HUES48 (cell line): ENCODE data around the gene ZNF326.
A peak's percentile ranks its signal among the peaks of the same experiment; 100 is the strongest.

ENCODE experiments used
- H3K27ac ChIP-seq: one replicate; pipeline ENCODE4 v1.7.0; 2013; ENCODE audit warnings: low read depth, low read length, inconsistent platforms
- H3K27me3 ChIP-seq: 2 replicates; pipeline ENCODE4 v1.6.1; 2013; ENCODE audit warnings: mild to moderate bottlenecking, low read length; ENCODE audit not compliant: control insufficient read depth, insufficient read depth
- H3K36me3 ChIP-seq: 2 replicates; pipeline ENCODE4 v1.6.1; 2013; ENCODE audit warnings: low read length; ENCODE audit not compliant: control insufficient read depth, insufficient read depth
- H3K4me1 ChIP-seq: 2 replicates; pipeline ENCODE4 v1.6.1; 2013; ENCODE audit warnings: mild to moderate bottlenecking, low read length; ENCODE audit not compliant: control insufficient read depth, insufficient read depth
- H3K4me3 ChIP-seq: 2 replicates; pipeline ENCODE4 v1.5.1; 2013; ENCODE audit warnings: mild to moderate bottlenecking, low read depth, low read length
- H3K9ac ChIP-seq: 2 replicates; pipeline ENCODE4 v1.6.1; 2013; ENCODE audit warnings: mild to moderate bottlenecking, low read depth, low read length, moderate library complexity
- H3K9me3 ChIP-seq: 2 replicates; pipeline ENCODE4 v1.6.1; 2013; ENCODE audit warnings: low read length; ENCODE audit not compliant: control insufficient read depth, insufficient read depth

The ZNF326 gene, protein sequence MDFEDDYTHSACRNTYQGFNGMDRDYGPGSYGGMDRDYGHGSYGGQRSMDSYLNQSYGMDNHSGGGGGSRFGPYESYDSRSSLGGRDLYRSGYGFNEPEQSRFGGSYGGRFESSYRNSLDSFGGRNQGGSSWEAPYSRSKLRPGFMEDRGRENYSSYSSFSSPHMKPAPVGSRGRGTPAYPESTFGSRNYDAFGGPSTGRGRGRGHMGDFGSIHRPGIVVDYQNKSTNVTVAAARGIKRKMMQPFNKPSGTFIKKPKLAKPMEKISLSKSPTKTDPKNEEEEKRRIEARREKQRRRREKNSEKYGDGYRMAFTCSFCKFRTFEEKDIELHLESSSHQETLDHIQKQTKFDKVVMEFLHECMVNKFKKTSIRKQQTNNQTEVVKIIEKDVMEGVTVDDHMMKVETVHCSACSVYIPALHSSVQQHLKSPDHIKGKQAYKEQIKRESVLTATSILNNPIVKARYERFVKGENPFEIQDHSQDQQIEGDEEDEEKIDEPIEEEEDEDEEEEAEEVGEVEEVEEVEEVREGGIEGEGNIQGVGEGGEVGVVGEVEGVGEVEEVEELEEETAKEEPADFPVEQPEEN

DNA sequence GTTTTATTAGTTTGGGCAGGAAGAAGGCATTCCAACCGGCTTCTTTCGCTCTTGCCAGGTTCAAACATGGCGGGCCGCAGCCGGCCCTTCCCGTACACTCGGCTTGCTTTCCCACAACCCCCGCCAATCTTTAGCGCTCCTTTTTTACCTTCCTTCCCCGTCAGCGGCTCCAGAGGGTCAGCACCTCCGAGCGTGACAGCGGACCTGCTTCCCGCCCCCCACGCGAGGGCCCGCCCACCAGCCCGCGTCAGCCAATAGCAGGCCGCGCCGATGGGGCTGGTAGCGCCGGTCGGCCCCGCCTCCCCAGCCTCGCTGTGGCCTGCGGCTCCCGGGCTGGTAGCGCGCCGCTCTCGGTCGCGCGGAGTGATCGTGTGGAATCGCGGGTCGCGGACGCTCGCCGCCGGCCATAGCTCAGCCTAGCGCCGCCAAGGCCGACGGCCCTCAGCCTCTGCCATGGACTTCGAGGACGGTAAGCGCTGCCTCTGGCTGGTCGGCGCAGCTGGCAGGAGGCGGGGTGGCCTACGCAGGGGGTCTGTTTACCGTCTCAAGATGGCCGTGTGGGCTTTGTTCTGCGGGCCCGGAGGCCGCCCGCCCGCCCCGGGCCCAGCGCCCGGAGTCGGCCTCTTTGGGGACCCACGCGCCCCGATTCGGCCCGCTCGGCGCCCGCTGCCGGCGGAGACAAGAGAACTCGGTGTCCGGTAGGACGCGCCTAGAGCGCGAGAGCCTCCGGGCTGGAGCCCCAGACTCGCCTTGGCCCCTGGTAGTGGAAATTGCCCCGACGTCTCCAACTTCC lies at the start of gene ZNF326:
Gene ZNF326 (plus strand): TSS at position 306 of the 793 bp plus-strand sequence. CDS start 148 bp downstream, at position 454.
- peaks cover 26% of the 10 kb centered on the region for H3K36me3 ChIP-seq

DNA sequence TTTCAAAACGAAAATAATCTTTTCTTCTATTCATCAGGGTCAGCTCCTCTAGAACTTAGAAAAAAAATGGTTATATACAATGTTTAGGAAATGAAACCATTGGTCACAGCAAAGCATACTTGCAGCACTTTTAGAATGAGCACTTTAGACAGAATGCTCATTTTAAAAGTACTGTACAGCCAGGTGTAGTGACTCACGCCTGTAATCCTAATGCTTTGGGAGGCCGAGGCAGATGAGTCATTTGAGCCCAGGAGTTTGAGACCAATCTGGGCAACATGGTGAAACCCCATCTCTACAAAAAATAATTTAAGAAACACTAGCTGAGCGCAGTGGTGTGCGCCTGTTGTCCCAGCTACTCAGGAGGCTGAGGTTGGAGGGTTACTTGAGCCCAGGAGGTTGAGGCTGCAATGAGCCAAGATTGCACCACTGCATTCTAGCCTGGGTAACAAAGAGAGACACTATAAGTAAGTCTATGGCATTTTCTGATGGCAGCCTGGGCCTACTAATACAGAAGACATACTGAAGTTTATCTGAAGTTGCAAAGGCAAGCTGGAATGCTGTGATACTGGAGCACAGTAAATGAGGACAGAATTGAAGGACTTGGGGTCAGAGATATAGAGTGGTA lies 48.9 kb upstream of the ZNF326 start:
- no peaks in the 10 kb centered on the region for H3K36me3 ChIP-seq
- no peaks in the 10 kb centered on the region for H3K9me3 ChIP-seq
- no peak overlapping the region for H3K27ac ChIP-seq
- H3K27me3 ChIP-seq = no peaks in the 10 kb centered on the region
- peaks cover 36% of the 10 kb centered on the region for H3K4me1 ChIP-seq
- H3K4me3 ChIP-seq = no peak overlapping the region
- no peak overlapping the region for H3K9ac ChIP-seq

More for the DNA sequence above, at the start of gene ZNF326:
- no peaks in the 10 kb centered on the region for H3K27me3 ChIP-seq
- no peaks in the 10 kb centered on the region for H3K9me3 ChIP-seq
- peak within 1 kb of the TSS; percentile 86 for H3K4me3 ChIP-seq
- H3K4me1 ChIP-seq = peaks cover 38% of the 10 kb centered on the region
- H3K9ac ChIP-seq = peak within 1 kb of the TSS; percentile 91
- H3K27ac ChIP-seq = peak within 1 kb of the TSS; percentile 96

DNA sequence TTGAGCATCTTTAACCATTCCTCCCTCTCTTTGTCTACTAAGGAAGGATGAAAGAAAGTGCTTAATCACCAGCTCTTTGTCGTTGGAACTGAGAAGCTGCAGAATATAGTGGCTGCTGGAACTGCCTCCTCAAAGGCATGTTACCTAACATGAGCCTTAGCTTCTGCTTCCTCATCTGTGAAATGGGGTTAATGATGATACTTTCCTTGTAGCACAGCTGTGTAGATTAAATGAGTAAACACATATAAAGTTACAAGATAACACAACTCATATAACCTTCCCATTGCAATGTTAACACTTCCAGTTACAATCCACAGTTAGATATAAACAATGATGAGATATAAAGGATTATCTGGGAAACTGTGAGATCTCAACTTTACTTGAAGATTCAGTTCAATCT lies 48.4 kb upstream of the ZNF326 start:
- Histone ChIP-seq H3K4me1 (peaks cover 37% of the 10 kb centered on the region), H3K27me3 (no peaks in the 10 kb centered on the region), H3K27ac (no peak overlapping the region), H3K4me3 (no peak overlapping the region), H3K36me3 (no peaks in the 10 kb centered on the region), H3K9ac (no peak overlapping the region), H3K9me3 (no peaks in the 10 kb centered on the region)

DNA sequence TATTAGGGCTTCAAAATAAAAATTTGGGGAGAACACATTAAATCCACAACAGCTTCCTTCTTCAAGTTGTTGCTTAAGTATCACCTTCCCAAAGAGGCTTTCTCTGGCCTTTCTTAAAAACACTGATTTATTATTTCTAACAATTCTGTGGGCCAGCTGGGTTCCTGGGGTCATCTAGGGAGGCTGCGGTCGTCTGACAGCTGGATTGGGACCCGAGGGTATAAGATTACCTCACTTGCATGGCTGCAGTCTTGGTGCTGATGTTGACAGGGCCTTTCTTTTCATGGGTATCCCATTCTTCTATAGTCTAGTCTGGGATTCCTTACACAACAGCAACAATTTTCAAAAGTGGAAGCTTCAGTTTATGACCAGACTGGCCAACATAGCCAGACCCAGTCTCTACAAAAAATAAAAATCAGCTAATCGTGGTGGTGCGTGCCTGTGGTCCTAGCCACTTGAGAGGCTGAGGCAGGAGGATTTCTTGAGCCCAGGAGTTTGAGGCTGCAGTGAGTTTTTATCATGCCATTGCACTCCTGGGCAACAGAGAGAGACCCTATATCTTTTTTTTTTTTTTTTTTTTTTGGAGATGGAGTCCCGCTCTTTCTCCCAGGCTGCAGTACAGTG lies 46.1 kb upstream of the ZNF326 start:
- Histone ChIP-seq H3K27ac (no peak overlapping the region), H3K4me1 (peaks cover 39% of the 10 kb centered on the region), H3K36me3 (no peaks in the 10 kb centered on the region), H3K9me3 (no peaks in the 10 kb centered on the region), H3K27me3 (no peaks in the 10 kb centered on the region), H3K9ac (no peak overlapping the region), H3K4me3 (no peak overlapping the region)

DNA sequence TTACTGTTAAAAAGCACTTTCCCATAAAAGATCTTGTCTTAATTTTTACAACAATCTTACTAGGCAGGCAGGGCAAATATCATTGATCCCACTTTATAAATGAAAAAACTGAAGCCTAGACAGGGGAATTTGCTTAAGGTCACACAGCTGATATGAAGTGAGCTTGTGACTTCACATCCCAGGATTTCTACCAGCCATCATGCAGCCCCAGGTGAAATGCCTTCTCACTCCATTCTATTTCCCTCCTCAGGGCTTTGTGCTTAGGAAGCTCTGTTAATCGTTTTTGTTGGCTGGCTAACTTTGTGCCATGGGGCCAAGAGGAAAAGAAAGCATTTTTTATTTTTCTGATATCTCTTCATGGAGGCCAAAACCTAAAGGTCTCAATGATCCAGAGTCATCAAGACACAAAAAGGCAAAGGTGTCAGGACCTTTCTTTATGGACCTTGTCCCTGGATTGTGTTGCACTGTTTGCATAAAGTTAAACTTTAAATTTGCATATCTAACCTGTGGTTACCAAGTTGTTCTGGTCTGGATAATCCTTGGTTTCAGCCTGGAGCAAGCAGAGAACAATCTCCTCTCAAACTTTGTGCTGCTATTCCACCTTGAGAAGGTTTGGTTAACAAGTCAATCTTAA lies 44.8 kb upstream of the ZNF326 start:
- Histone ChIP-seq H3K4me1 (peaks cover 36% of the 10 kb centered on the region), H3K27ac (peak overlapping the region; percentile 60), H3K27me3 (no peaks in the 10 kb centered on the region), H3K9me3 (no peaks in the 10 kb centered on the region), H3K9ac (no peak overlapping the region), H3K4me3 (no peak overlapping the region), H3K36me3 (no peaks in the 10 kb centered on the region)

DNA sequence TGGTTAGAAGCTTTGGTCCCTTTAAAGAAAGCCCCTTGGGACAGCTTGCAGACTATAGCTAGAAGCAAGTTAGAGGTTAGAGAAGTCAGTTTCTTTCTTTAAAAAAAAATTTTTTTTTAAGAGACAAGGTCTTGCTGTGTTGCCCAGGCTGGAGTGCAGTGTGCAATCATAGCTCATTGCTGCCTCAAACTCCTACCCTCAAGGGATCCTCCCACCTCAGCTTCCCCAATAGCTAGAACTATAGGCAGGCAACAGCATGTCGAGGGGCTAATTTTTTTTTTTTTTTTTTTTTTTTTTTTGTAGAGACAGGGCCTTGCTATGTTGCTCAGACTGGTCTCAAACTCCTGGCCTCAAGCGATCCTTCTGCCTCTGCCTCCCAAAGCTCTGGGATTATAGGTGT lies 44.2 kb upstream of the ZNF326 start:
- peak overlapping the region; percentile 52 for H3K27ac ChIP-seq
- H3K9ac ChIP-seq = no peak overlapping the region
- H3K4me1 ChIP-seq = peaks cover 38% of the 10 kb centered on the region

DNA sequence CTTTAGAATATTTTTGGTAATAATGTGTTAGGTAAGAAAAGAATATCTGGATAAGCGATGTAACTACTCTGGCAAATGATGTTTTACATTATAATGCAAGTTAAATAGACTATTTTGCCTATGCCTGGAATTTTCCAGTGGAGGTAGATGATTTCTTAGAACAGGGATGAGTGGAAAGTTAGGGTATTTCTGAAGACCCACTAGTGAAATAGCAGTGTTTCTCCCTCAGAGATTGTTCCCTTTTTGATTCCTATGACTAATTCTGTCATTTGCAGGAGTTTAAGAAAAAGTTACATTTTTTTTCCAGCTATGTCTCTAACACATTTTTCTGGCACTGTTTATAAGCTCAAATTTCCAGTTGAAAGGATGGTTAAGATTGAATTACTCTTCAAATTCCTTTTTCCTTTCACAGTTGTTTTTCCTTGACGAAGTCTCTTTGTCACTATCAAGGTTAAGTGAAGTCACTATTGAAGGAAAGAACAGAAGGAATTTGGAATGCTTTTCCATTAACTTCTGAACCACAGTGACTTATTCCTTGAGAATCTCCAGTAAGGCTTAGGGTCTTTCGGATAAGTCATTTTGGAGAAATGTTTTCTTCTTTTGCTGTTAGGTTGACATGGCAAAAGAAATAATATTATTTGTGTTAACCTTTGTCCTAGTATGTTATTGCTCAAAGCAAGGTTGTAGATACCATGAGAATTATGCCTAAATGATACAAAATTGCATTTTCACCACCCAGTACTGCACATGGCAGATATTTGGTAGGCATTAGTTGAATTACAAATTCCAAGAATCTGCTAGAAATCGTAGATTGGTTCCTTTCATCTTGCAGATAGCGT lies 42.9 kb upstream of the ZNF326 start:
- Histone ChIP-seq H3K27me3 (no peaks in the 10 kb centered on the region), H3K4me3 (no peak overlapping the region), H3K9me3 (no peaks in the 10 kb centered on the region), H3K4me1 (peaks cover 40% of the 10 kb centered on the region), H3K27ac (peak overlapping the region; percentile 55), H3K9ac (no peak overlapping the region), H3K36me3 (no peaks in the 10 kb centered on the region)

More for the DNA sequence above, 44.2 kb upstream of the ZNF326 start:
- no peaks in the 10 kb centered on the region for H3K9me3 ChIP-seq
- H3K27me3 ChIP-seq = no peaks in the 10 kb centered on the region
- no peak overlapping the region for H3K4me3 ChIP-seq
- no peaks in the 10 kb centered on the region for H3K36me3 ChIP-seq

DNA sequence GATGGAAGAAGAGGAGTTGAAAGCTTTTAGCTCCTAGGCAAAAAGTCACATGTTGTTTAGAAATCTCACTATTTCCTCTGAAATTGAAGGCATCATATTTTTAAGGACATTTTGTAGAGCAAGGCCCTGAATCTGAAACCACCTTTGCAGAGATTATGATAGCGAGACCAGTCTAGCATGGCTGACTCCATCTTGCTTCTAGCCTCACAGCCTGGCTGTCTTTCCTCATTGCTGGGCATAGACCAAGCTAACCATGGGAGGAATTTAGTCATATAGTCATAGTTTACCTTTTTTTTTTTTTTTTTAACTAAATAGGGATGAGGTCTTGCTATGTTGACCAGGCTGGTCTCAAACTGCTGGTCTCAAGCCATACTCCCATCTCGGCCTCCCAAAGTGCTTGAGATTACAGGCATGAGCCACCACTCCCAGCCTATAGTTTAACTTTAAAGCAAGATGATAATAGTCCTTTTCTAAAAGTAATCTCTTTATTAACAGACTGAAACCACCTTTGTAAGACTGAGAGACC lies 42.2 kb upstream of the ZNF326 start:
- no peak overlapping the region for H3K4me3 ChIP-seq
- peak overlapping the region; percentile 55 for H3K27ac ChIP-seq
- no peaks in the 10 kb centered on the region for H3K9me3 ChIP-seq
- H3K4me1 ChIP-seq = peaks cover 42% of the 10 kb centered on the region
- H3K9ac ChIP-seq = no peak overlapping the region
- no peaks in the 10 kb centered on the region for H3K27me3 ChIP-seq
- no peaks in the 10 kb centered on the region for H3K36me3 ChIP-seq

DNA sequence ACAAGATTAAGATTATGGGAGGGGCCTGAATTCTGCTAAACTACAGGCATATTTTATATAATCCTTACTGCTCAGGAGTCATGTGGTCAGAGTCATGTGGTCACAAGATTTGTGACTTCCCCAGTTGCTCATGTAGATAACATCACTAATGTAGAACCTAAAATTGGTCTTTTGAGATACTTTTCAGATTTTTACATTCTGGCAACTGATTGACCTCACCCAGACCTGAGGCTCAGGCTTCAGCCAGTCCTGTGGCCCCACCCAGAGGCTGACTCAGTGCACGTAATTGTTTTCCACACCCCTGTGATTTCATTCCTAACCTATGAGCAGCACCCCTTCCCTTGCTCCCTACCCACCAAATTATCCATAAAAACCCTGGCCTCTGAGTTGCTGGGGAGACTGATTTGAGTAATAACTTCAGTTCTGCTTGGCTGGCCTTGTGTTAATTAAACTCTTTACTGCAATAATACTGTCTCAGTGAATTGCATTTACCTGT lies 41.7 kb upstream of the ZNF326 start:
- Histone ChIP-seq H3K9ac (no peak overlapping the region), H3K4me3 (no peak overlapping the region), H3K4me1 (peaks cover 42% of the 10 kb centered on the region), H3K27me3 (no peaks in the 10 kb centered on the region), H3K9me3 (no peaks in the 10 kb centered on the region), H3K27ac (peak overlapping the region; percentile 52), H3K36me3 (no peaks in the 10 kb centered on the region)
